A549 (cell line): ENCODE results near the gene NUMB. TPM values are rescaled to one million over a fixed set of nuclear protein-coding genes. Genes with fewer than 3 reads are reported as not detected.

Experiments used
- ATAC-seq, 2 experiments: fragments of 200-7000 bp in 1 of 2; fragments of >200 bp in 1 of 2; cut with Nextera tagmentation in 1 of 2; cut with Tn5 transposase in 1 of 2; 3 replicates each; pipeline versions ENCODE4 v1.8.0 to v1.9.1; 2018 to 2020; ENCODE audit warnings: mild to moderate bottlenecking in 1 of 2, moderate library complexity in 1 of 2
- CTCF ChIA-PET: fragments of 300-600 bp; sonication (Branson Sonifier 250); formaldehyde crosslinking; extraction: SDS; loops from one replicate; lab custom pipeline; 2021; ENCODE audit warnings: antibody characterized with exemption, inconsistent platforms; lab: Yijun Ruan, JAX
- POLR2A ChIA-PET: fragments of 350-600 bp; formaldehyde crosslinking; extraction: SDS; loops from one replicate; lab custom pipeline; 2021; ENCODE audit warnings: antibody characterized with exemption, inconsistent platforms; lab: Yijun Ruan, JAX
- DNase-seq, 2 experiments: peaks; one replicate each; pipeline versions ENCODE4 v3.0.0 to v3.0.0-alpha.2; 2011 to 2016; ENCODE audit warnings: low read depth in 1 of 2, low spot score in 1 of 2
- FAIRE-seq: peaks from 2 replicates; lab custom pipeline; 2011; peaks lifted over from hg19 to GRCh38; lab: Jason Lieb, UNC
- H3K27ac ChIP-seq, 2 experiments: fragments of >200 bp; sonication (Bioruptor Twin); formaldehyde crosslinking; 3 replicates each; pipeline ENCODE4 v1.5.1; 2016 to 2017
- H3K4me1 ChIP-seq: fragments of >200 bp; sonication (Bioruptor Twin); formaldehyde crosslinking; 3 replicates; pipeline ENCODE4 v1.6.1; 2016
- H3K4me2 ChIP-seq: fragments of >200 bp; sonication (Bioruptor Twin); formaldehyde crosslinking; 3 replicates; pipeline ENCODE4 v1.6.1; 2016
- H3K4me3 ChIP-seq: fragments of >200 bp; sonication (Bioruptor Twin); formaldehyde crosslinking; 3 replicates; pipeline ENCODE4 v1.5.1; 2016
- H3K9me3 ChIP-seq: fragments of >200 bp; sonication (Bioruptor Twin); formaldehyde crosslinking; 3 replicates; pipeline ENCODE4 v1.6.1; 2016
- CBX2 ChIP-seq: fragments of 200-600 bp; sonication (generic); IDR thresholded peaks from 2 replicates; pipeline ENCODE4 v1.6.1; 2016; ENCODE audit warnings: low read depth, mild to moderate bottlenecking, borderline replicate concordance
- CHD2 ChIP-seq: fragments of 150-350 bp; IDR thresholded peaks from 2 replicates; pipeline ENCODE4 v1.6.1; 2014; ENCODE audit warnings: low read length; ENCODE audit not compliant: partially characterized antibody
- CHD4 ChIP-seq: fragments of 200-600 bp; sonication (generic); IDR thresholded peaks from 2 replicates; pipeline ENCODE4 v1.6.1; 2016; ENCODE audit warnings: antibody characterized with exemption, mild to moderate bottlenecking, borderline replicate concordance
- EHF ChIP-seq: fragments of 250-450 bp; sonication (Bioruptor Pico); IDR thresholded peaks from 2 replicates; pipeline ENCODE4 v1.5.0; 2020; ENCODE audit warnings: mild to moderate bottlenecking
- GATA3 ChIP-seq: IDR thresholded peaks from 2 replicates; pipeline ENCODE4 v1.6.1; 2012; ENCODE audit warnings: borderline replicate concordance
- HDAC2 ChIP-seq: fragments of 200-600 bp; sonication (generic); IDR thresholded peaks from 2 replicates; pipeline ENCODE4 v1.6.1; 2016
- HOXB13 ChIP-seq: fragments of 250-450 bp; sonication (Bioruptor Pico); IDR thresholded peaks from 2 replicates; pipeline ENCODE4 v1.5.0; 2020; ENCODE audit warnings: low read depth, mild to moderate bottlenecking, moderate library complexity
- HOXB5 ChIP-seq: fragments of 250-450 bp; sonication (Bioruptor Pico); IDR thresholded peaks from 2 replicates; pipeline ENCODE4 v1.5.0; 2020; ENCODE audit warnings: mild to moderate bottlenecking, moderate library complexity
- JUN ChIP-seq, 2 experiments: fragments of >200 bp; sonication (Bioruptor Twin); formaldehyde crosslinking; IDR thresholded peaks; 2 replicates in 1 of 2; 3 replicates in 1 of 2; pipeline ENCODE4 v1.6.1; 2016 to 2017
- JUNB ChIP-seq: fragments of >200 bp; sonication (Bioruptor Twin); formaldehyde crosslinking; IDR thresholded peaks from 2 replicates; pipeline ENCODE4 v1.6.1; 2016
- KDM1A ChIP-seq: fragments of 200-600 bp; sonication (generic); IDR thresholded peaks from 2 replicates; pipeline ENCODE4 v1.6.1; 2016; ENCODE audit warnings: low read depth, mild to moderate bottlenecking
- NR3C1 ChIP-seq: fragments of >200 bp; sonication (Bioruptor Twin); formaldehyde crosslinking; IDR thresholded peaks from 3 replicates; pipeline ENCODE4 v1.6.1; 2017
- POLR2A ChIP-seq: IDR thresholded peaks from 2 replicates; pipeline ENCODE4 v1.6.1; 2012; ENCODE audit warnings: mild to moderate bottlenecking, low read length
- RFX5 ChIP-seq: fragments of 450-650 bp; IDR thresholded peaks from 2 replicates; pipeline ENCODE4 v1.7.1; 2014; ENCODE audit warnings: antibody characterized with exemption, mild to moderate bottlenecking, moderate library complexity
- TFCP2L1 ChIP-seq: fragments of 250-450 bp; sonication (Bioruptor Pico); IDR thresholded peaks from 2 replicates; pipeline ENCODE4 v1.5.0; 2021; ENCODE audit warnings: mild to moderate bottlenecking
- TP53 ChIP-seq: fragments of 250-450 bp; sonication (Bioruptor Pico); IDR thresholded peaks from 2 replicates; pipeline ENCODE4 v1.5.0; 2021; ENCODE audit warnings: mild to moderate bottlenecking, moderate library complexity
- WGBS: methylation state at CpG from one replicate; pipeline ENCODE4 v1.1.6; 2017; ENCODE audit errors: missing lambda C conversion rate; 5-methylcytosine and 5-hydroxymethylcytosine counted together
- polyA plus RNA-seq, 4 experiments: library from polyadenylated mRNA; depleted of rRNA in 3 of 4; stranded (reverse); fragments of >200 nt; fragmentation: RNase III in 1 of 4; extraction: RNeasy Plus Mini Kit Qiagen cat#74134 plus additional on column Dnase treatment in 1 of 4; gene quantifications; 2 replicates in 3 of 4; 3 replicates in 1 of 4; pipeline ENCODE4 v1.2.3, GENCODE V29; 2011 to 2017
- TF ChIP-seq, protein P1 (sequence below): fragments of 200-600 bp; sonication (generic); IDR thresholded peaks from 2 replicates; pipeline ENCODE4 v1.6.1; 2016; ENCODE audit warnings: antibody characterized with exemption, mild to moderate bottlenecking, moderate library complexity
- TF ChIP-seq, protein P2 (sequence below): IDR thresholded peaks from 2 replicates; pipeline ENCODE4 v1.6.1; 2012
- TF ChIP-seq, protein P3 (sequence below): IDR thresholded peaks from 2 replicates; pipeline ENCODE4 v1.6.1; 2012; ENCODE audit warnings: low read depth, borderline replicate concordance
- TF ChIP-seq, protein P4 (sequence below): fragments of >200 bp; sonication (Bioruptor Twin); formaldehyde crosslinking; IDR thresholded peaks from 2 replicates; pipeline ENCODE4 v1.6.1; 2016
- TF ChIP-seq, protein P5 (sequence below): fragments of 250-450 bp; sonication (Bioruptor Pico); IDR thresholded peaks from 2 replicates; pipeline ENCODE4 v1.5.0; 2020; ENCODE audit warnings: low read depth, mild to moderate bottlenecking, moderate library complexity
- TF ChIP-seq, protein P6 (sequence below): fragments of 450-650 bp; IDR thresholded peaks from 2 replicates; pipeline ENCODE4 v1.6.1; 2014; ENCODE audit warnings: antibody characterized with exemption
- TF ChIP-seq, protein P7 (sequence below): fragments of 250-450 bp; sonication (Bioruptor Pico); IDR thresholded peaks from 2 replicates; pipeline ENCODE4 v1.5.0; 2021; ENCODE audit warnings: mild to moderate bottlenecking, moderate library complexity, borderline replicate concordance
- TF ChIP-seq, protein P8 (sequence below): fragments of 150-350 bp; IDR thresholded peaks from 2 replicates; pipeline ENCODE4 v1.6.1; 2014; ENCODE audit warnings: low read depth, mild to moderate bottlenecking, low read length
- TF ChIP-seq, protein P9 (sequence below): fragments of >200 bp; sonication (Bioruptor Twin); formaldehyde crosslinking; IDR thresholded peaks from 3 replicates; pipeline ENCODE4 v1.5.1; 2016

The NUMB gene
- polyA plus RNA-seq, 2 of the 4 experiments (the other 2 are of a cell fraction) = 40.8 to 151 TPM

DNA sequence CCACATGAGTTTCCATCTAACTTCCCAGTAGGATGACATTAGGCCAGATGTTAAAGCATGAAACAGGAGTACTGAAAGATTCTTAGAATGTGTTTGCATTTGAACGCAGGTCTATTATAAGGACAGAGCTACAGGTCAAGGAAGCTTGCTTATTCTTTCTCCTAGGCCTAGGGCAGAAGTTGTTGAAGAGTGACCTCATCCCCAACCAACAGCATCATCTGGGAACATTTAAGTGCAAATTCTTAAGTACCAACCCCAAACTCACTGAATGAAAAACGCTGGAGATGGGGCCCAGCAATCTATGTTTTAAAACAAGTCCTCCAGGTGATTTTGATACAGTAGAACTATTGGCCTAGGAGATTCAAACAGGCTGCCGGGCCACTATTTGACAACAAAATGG is 168.6 kb downstream of the NUMB start:
- Histone ChIP-seq H3K27ac (no peak overlapping the region), H3K4me3 (no peak overlapping the region), H3K9me3 (no peaks in the 10 kb centered on the region), H3K4me1 (no peaks in the 10 kb centered on the region), H3K4me2 (no peak overlapping the region)
- FAIRE-seq = no peak
- WGBS = 84% methylated on average over 3 of the region's 3 CpGs
- CTCF ChIA-PET = interaction anchor here (1.0 to 4.0 kb wide), 6 partner anchors 10 to 182 kb away, joined by 3 to 19 read pairs (median 4); no protein-coding TSS in a partner anchor
- ATAC-seq = no peak
- TF ChIP-seq RFX5 (no peak), HOXB5 (no peak), JUNB (no peak), TP53 (CRISPR knock-in tag) (no peak), CHD4 (no peak), CBX2 (no peak), GATA3 (no peak)
- TF ChIP-seq, protein P1, sequence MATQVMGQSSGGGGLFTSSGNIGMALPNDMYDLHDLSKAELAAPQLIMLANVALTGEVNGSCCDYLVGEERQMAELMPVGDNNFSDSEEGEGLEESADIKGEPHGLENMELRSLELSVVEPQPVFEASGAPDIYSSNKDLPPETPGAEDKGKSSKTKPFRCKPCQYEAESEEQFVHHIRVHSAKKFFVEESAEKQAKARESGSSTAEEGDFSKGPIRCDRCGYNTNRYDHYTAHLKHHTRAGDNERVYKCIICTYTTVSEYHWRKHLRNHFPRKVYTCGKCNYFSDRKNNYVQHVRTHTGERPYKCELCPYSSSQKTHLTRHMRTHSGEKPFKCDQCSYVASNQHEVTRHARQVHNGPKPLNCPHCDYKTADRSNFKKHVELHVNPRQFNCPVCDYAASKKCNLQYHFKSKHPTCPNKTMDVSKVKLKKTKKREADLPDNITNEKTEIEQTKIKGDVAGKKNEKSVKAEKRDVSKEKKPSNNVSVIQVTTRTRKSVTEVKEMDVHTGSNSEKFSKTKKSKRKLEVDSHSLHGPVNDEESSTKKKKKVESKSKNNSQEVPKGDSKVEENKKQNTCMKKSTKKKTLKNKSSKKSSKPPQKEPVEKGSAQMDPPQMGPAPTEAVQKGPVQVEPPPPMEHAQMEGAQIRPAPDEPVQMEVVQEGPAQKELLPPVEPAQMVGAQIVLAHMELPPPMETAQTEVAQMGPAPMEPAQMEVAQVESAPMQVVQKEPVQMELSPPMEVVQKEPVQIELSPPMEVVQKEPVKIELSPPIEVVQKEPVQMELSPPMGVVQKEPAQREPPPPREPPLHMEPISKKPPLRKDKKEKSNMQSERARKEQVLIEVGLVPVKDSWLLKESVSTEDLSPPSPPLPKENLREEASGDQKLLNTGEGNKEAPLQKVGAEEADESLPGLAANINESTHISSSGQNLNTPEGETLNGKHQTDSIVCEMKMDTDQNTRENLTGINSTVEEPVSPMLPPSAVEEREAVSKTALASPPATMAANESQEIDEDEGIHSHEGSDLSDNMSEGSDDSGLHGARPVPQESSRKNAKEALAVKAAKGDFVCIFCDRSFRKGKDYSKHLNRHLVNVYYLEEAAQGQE = no peak
- TF ChIP-seq, protein P2, sequence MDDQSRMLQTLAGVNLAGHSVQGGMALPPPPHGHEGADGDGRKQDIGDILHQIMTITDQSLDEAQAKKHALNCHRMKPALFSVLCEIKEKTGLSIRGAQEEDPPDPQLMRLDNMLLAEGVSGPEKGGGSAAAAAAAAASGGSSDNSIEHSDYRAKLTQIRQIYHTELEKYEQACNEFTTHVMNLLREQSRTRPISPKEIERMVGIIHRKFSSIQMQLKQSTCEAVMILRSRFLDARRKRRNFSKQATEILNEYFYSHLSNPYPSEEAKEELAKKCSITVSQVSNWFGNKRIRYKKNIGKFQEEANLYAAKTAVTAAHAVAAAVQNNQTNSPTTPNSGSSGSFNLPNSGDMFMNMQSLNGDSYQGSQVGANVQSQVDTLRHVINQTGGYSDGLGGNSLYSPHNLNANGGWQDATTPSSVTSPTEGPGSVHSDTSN = no peak
- TF ChIP-seq, protein P3, sequence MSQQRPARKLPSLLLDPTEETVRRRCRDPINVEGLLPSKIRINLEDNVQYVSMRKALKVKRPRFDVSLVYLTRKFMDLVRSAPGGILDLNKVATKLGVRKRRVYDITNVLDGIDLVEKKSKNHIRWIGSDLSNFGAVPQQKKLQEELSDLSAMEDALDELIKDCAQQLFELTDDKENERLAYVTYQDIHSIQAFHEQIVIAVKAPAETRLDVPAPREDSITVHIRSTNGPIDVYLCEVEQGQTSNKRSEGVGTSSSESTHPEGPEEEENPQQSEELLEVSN = no peak
- TF ChIP-seq, protein P4, sequence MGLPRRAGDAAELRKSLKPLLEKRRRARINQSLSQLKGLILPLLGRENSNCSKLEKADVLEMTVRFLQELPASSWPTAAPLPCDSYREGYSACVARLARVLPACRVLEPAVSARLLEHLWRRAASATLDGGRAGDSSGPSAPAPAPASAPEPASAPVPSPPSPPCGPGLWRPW = no peak
- POLR2A ChIA-PET = no interaction called here
- no peak for DNase-seq

DNA sequence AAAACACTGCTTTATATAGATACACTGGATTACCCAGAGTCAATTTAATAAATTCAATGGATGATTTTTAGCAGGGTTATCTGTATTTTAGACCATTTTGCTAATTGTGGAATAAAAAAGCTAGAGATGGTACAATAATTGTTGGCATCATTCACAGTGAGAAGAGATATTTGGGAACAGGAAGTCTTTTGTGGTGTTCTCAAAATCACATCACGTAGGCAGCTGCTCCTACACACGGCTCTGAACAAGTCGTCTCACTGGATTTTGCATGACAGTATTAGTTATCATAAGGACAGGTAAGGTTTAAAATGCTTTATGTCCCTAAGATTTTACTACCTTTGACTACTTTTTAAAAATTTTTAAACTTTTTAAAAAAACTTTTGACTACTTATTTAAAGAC is 169.0 kb downstream of the NUMB start:
- ChIA-PET CTCF (interaction anchor here (1.0 to 4.0 kb wide), 6 partner anchors 10 to 182 kb away, joined by 3 to 19 read pairs (median 4); no protein-coding TSS in a partner anchor), POLR2A (no interaction called here)
- H3K4me2 ChIP-seq = no peak overlapping the region
- H3K27ac ChIP-seq = no peak overlapping the region
- no peak overlapping the region for H3K4me3 ChIP-seq
- DNase-seq (no peak), FAIRE-seq (no peak), ATAC-seq (no peak)
- no peaks in the 10 kb centered on the region for H3K9me3 ChIP-seq
- H3K4me1 ChIP-seq = no peaks in the 10 kb centered on the region
- WGBS = 91% methylated on average over 3 of the region's 3 CpGs
- TF ChIP-seq HDAC2 = no peak
- no peak for TF ChIP-seq NR3C1
- TF ChIP-seq JUN (IDR thresholded peaks at IDR 0.05) = no peak
- TF ChIP-seq, protein P3 = no peak
- no peak for TF ChIP-seq TFCP2L1 (CRISPR knock-in tag)
- TF ChIP-seq POLR2A = no peak
- TF ChIP-seq, protein P5, sequence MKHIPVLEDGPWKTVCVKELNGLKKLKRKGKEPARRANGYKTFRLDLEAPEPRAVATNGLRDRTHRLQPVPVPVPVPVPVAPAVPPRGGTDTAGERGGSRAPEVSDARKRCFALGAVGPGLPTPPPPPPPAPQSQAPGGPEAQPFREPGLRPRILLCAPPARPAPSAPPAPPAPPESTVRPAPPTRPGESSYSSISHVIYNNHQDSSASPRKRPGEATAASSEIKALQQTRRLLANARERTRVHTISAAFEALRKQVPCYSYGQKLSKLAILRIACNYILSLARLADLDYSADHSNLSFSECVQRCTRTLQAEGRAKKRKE (CRISPR knock-in tag) = no peak
- TF ChIP-seq CHD2 = no peak
- TF ChIP-seq, protein P6, sequence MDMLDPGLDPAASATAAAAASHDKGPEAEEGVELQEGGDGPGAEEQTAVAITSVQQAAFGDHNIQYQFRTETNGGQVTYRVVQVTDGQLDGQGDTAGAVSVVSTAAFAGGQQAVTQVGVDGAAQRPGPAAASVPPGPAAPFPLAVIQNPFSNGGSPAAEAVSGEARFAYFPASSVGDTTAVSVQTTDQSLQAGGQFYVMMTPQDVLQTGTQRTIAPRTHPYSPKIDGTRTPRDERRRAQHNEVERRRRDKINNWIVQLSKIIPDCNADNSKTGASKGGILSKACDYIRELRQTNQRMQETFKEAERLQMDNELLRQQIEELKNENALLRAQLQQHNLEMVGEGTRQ = no peak
- TF ChIP-seq, protein P7, sequence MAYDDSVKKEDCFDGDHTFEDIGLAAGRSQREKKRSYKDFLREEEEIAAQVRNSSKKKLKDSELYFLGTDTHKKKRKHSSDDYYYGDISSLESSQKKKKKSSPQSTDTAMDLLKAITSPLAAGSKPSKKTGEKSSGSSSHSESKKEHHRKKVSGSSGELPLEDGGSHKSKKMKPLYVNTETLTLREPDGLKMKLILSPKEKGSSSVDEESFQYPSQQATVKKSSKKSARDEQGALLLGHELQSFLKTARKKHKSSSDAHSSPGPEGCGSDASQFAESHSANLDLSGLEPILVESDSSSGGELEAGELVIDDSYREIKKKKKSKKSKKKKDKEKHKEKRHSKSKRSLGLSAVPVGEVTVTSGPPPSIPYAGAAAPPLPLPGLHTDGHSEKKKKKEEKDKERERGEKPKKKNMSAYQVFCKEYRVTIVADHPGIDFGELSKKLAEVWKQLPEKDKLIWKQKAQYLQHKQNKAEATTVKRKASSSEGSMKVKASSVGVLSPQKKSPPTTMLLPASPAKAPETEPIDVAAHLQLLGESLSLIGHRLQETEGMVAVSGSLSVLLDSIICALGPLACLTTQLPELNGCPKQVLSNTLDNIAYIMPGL (CRISPR knock-in tag) = no peak
- TF ChIP-seq HOXB13 (CRISPR knock-in tag) = no peak
- TF ChIP-seq, protein P8, sequence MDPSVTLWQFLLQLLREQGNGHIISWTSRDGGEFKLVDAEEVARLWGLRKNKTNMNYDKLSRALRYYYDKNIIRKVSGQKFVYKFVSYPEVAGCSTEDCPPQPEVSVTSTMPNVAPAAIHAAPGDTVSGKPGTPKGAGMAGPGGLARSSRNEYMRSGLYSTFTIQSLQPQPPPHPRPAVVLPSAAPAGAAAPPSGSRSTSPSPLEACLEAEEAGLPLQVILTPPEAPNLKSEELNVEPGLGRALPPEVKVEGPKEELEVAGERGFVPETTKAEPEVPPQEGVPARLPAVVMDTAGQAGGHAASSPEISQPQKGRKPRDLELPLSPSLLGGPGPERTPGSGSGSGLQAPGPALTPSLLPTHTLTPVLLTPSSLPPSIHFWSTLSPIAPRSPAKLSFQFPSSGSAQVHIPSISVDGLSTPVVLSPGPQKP = no peak
- no peak for TF ChIP-seq EHF (CRISPR knock-in tag)
- TF ChIP-seq, protein P9, sequence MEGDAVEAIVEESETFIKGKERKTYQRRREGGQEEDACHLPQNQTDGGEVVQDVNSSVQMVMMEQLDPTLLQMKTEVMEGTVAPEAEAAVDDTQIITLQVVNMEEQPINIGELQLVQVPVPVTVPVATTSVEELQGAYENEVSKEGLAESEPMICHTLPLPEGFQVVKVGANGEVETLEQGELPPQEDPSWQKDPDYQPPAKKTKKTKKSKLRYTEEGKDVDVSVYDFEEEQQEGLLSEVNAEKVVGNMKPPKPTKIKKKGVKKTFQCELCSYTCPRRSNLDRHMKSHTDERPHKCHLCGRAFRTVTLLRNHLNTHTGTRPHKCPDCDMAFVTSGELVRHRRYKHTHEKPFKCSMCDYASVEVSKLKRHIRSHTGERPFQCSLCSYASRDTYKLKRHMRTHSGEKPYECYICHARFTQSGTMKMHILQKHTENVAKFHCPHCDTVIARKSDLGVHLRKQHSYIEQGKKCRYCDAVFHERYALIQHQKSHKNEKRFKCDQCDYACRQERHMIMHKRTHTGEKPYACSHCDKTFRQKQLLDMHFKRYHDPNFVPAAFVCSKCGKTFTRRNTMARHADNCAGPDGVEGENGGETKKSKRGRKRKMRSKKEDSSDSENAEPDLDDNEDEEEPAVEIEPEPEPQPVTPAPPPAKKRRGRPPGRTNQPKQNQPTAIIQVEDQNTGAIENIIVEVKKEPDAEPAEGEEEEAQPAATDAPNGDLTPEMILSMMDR = no peak
- TF ChIP-seq KDM1A = no peak
